SU-DHL-6 (cell line): Measurements from ENCODE around the gene CLIP2.

Source experiments
- EZH2phosphoT487 ChIP-seq: fragments of 200-600 bp; sonication (generic), shearing (Covaris generic); conservative IDR thresholded peaks from 2 replicates; pipeline ENCODE4 v1.6.1; 2018; ENCODE audit warnings: mild to moderate bottlenecking, antibody characterized with exemption, low read length, moderate library complexity, mixed read lengths
- TF ChIP-seq, protein P1 (sequence below): fragments of 200-600 bp; sonication (generic); IDR thresholded peaks from one replicate; pipeline ENCODE4 v1.5.1; 2017; ENCODE audit warnings: antibody characterized with exemption, mild to moderate bottlenecking, low read length, moderate library complexity; ENCODE audit not compliant: insufficient read depth, poor library complexity, severe bottlenecking

DNA sequence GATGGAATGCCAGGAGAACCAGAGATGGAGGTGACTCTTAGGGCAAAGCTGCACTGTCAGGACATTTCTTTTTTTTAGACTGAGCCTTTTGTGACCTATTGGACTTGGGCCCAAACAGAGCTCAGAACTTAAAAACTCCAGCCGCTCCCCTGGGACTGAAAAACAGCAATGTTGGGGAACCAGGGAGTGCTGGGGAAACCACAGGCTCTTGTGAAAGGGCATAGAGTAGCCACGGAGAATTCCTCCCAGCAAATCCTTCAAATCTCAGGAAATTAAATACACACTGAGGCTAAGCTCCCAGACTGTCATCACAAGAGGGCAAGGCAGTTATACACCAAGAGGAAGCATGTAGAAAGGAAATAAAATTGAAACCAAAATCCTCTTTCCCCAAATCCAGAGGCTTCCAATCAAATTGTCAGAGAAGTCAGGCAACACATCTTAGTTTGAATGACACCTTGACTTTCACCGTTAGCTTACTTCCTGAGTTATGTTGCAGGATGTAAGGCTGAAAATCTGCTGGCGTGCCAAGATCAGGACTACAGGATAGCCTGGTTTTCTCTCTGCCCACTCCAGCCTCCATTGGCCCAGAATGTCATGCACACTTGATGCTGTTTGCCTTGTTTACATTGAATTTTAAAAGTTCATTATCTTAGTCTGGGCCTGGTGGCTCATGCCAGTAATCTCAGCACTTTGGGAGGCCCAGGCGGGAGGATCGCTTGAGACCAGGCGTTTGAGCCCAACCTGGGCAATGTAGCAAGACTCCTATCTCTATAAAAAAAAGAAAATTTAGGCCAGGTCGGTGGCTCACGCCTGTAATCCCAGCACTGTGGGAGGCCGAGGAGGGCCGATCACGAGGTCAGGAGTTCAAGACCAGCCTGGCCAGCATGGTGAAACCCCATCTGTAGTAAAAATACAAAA lies 32.5 kb upstream of the CLIP2 start:
- TF ChIP-seq, protein P1, sequence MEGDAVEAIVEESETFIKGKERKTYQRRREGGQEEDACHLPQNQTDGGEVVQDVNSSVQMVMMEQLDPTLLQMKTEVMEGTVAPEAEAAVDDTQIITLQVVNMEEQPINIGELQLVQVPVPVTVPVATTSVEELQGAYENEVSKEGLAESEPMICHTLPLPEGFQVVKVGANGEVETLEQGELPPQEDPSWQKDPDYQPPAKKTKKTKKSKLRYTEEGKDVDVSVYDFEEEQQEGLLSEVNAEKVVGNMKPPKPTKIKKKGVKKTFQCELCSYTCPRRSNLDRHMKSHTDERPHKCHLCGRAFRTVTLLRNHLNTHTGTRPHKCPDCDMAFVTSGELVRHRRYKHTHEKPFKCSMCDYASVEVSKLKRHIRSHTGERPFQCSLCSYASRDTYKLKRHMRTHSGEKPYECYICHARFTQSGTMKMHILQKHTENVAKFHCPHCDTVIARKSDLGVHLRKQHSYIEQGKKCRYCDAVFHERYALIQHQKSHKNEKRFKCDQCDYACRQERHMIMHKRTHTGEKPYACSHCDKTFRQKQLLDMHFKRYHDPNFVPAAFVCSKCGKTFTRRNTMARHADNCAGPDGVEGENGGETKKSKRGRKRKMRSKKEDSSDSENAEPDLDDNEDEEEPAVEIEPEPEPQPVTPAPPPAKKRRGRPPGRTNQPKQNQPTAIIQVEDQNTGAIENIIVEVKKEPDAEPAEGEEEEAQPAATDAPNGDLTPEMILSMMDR = no peak
- no peak for TF ChIP-seq EZH2phosphoT487
